K562 (cell line): ENCODE results near the gene AGO4. TPM values are rescaled to one million over a fixed set of nuclear protein-coding genes. Genes with fewer than 3 reads are reported as not detected.
"Not testable (repeated sequence)": the region's sequence is repeated elsewhere in the genome, so short reads cannot be mapped to it uniquely, and the experiment has no call there.

Source experiments
- ATAC-seq: fragments of 200-7000 bp; cut with Tn5 transposase; 3 replicates; pipeline ENCODE4 v1.9.1; 2020; ENCODE audit warnings: moderate library complexity
- BruUV-seq: library from RNA; stranded (reverse); fragments of 400-500 nt; replicated peaks from 2 replicates; lab custom pipeline; 2021; lab: Mats Ljungman, UMichigan
- CTCF ChIA-PET: fragments of 300-600 bp; formaldehyde crosslinking; extraction: SDS; loops from one replicate; lab custom pipeline; 2021; ENCODE audit warnings: low intra/inter-chr PET ratio; lab: Yijun Ruan, JAX
- POLR2A ChIA-PET: fragments of 300-600, 350-650 bp; sonication (Branson Sonifier 250); formaldehyde crosslinking; extraction: SDS; loops from one replicate; lab custom pipeline; 2021; ENCODE audit warnings: antibody characterized with exemption, inconsistent platforms; lab: Yijun Ruan, JAX
- DNase-seq, 4 experiments: peaks; one replicate each; pipeline versions ENCODE4 v3.0.0 to v3.0.0-alpha.2; 2011 to 2018; ENCODE audit warnings: low spot score in 3 of 4, mixed read lengths in 3 of 4; ENCODE audit errors: extremely low read depth in 1 of 4
- FAIRE-seq: peaks from 2 replicates; lab custom pipeline; 2011; peaks lifted over from hg19 to GRCh38; lab: Jason Lieb, UNC
- H2AFZ ChIP-seq: 2 replicates; pipeline ENCODE4 v1.6.0; 2011; ENCODE audit warnings: low read depth, low read length, control low read depth, inconsistent platforms
- H3K27ac ChIP-seq: fragments of 200-600 bp; 3 replicates; pipeline ENCODE4 v1.8.0; 2011; ENCODE audit warnings: low read depth, mild to moderate bottlenecking, control low read depth, inconsistent platforms, low read length, moderate library complexity, mixed read lengths; ENCODE audit errors: extremely low read depth
- H3K27me3 ChIP-seq, 2 experiments: fragments of 300-600 bp in 1 of 2; 2 replicates in 1 of 2; 3 replicates in 1 of 2; pipeline versions ENCODE4 v1.6.0 to v1.8.0; 2011; ENCODE audit warnings: inconsistent platforms in 2 of 2, low read length in 2 of 2, mild to moderate bottlenecking in 1 of 2, mixed read lengths in 1 of 2, moderate library complexity in 1 of 2; ENCODE audit not compliant: control insufficient read depth in 2 of 2, insufficient read depth in 2 of 2
- H3K36me3 ChIP-seq: fragments of 300-600 bp; 3 replicates; pipeline ENCODE4 v1.8.0; 2011; ENCODE audit warnings: mild to moderate bottlenecking, low read length, inconsistent platforms; ENCODE audit not compliant: control insufficient read depth, insufficient read depth
- H3K4me1 ChIP-seq, 2 experiments: fragments of 200-600 bp in 1 of 2; replicated peaks in 1 of 2; 2 replicates in 1 of 2; 3 replicates in 1 of 2; pipeline versions ENCODE4 v1.5.1 to v1.8.0; 2011; ENCODE audit warnings: inconsistent platforms in 2 of 2, low read length in 2 of 2, mild to moderate bottlenecking in 1 of 2, mixed read lengths in 1 of 2, moderate library complexity in 1 of 2; ENCODE audit not compliant: control insufficient read depth in 2 of 2, insufficient read depth in 2 of 2
- H3K4me2 ChIP-seq: 2 replicates; pipeline ENCODE4 v1.6.1; 2011; ENCODE audit warnings: low read length, control low read depth, inconsistent platforms, mixed read lengths; ENCODE audit not compliant: insufficient read depth
- H3K4me3 ChIP-seq: fragments of 200-600 bp; sonication (generic), shearing (Covaris generic); 2 replicates; pipeline ENCODE4 v1.5.1; 2016; ENCODE audit warnings: control low read depth, inconsistent platforms
- H3K79me2 ChIP-seq: fragments of 200-600 bp; 3 replicates; pipeline ENCODE4 v1.8.0; 2011; ENCODE audit warnings: low read length, inconsistent platforms; ENCODE audit not compliant: control insufficient read depth, insufficient read depth
- H3K9ac ChIP-seq, 2 experiments: 2 replicates each; pipeline versions ENCODE4 v1.6.0 to v1.6.1; 2011; ENCODE audit warnings: low read depth in 2 of 2, low read length in 2 of 2, control low read depth in 1 of 2, inconsistent platforms in 1 of 2, mild to moderate bottlenecking in 1 of 2, mixed read lengths in 1 of 2; ENCODE audit not compliant: insufficient read depth in 1 of 2
- H3K9me1 ChIP-seq: one replicate; pipeline ENCODE4 v1.6.0; 2011; ENCODE audit warnings: inconsistent platforms, mild to moderate bottlenecking, low read length, moderate library complexity; ENCODE audit not compliant: control insufficient read depth, insufficient read depth
- H3K9me3 ChIP-seq: replicated peaks from 2 replicates; pipeline ENCODE4 v1.5.1; 2011; ENCODE audit warnings: low read depth, low read length, inconsistent platforms; ENCODE audit not compliant: control insufficient read depth, insufficient read depth
- H4K20me1 ChIP-seq: replicated peaks from 2 replicates; pipeline ENCODE4 v1.6.1; 2011; ENCODE audit warnings: low read length, inconsistent platforms, mixed read lengths; ENCODE audit not compliant: control insufficient read depth, insufficient read depth
- NR2F6 ChIP-seq: fragments of 450-650 bp; formaldehyde crosslinking; IDR thresholded peaks from 2 replicates; pipeline ENCODE4 v1.4.0; 2020; ENCODE audit warnings: mild to moderate bottlenecking
- RNF2 ChIP-seq: sonication (generic); IDR thresholded peaks from 2 replicates; pipeline ENCODE4 v1.6.1; 2016
- SPI1 ChIP-seq: IDR thresholded peaks from 2 replicates; pipeline ENCODE4 v1.6.1; 2011; ENCODE audit warnings: low read depth, low read length, control low read depth, borderline replicate concordance
- ZNF224 ChIP-seq: sonication (generic); formaldehyde crosslinking; IDR thresholded peaks from 2 replicates; pipeline ENCODE4 v1.8.0; 2022; ENCODE audit warnings: mild to moderate bottlenecking, missing genetic modification reagents
- WGBS: fragments of 100-300 bp; shearing (Covaris generic); methylation state at CpG from one replicate; pipeline ENCODE4 v1.1.6; 2016; ENCODE audit warnings: low coverage, mixed read lengths; ENCODE audit not compliant: insufficient coverage; ENCODE audit errors: missing lambda C conversion rate; 5-methylcytosine and 5-hydroxymethylcytosine counted together
- in situ Hi-C: fragments of 300-500 bp; cut with MboI; formaldehyde crosslinking; loops from 4 replicates; pipeline ENCODE4 v1.15.0; 2018; ENCODE audit warnings: inconsistent platforms, mixed read lengths
- intact Hi-C: fragments of 100-400 bp; cut with micrococcal nuclease; formaldehyde crosslinking; loops from 2 replicates; pipeline ENCODE4 v1.14.2; 2022
- polyA plus RNA-seq, 8 experiments: library from polyadenylated mRNA; depleted of rRNA in 4 of 8; stranded (reverse) in 5 of 8; unstranded in 3 of 8; fragments of >200 nt; fragmentation: Nextera tagmentation in 2 of 8; fragmentation: Illumina TruSeq in 1 of 8; extraction: Ambion mirVana in 2 of 8; extraction: Trizol in 1 of 8; gene quantifications; 2 replicates each; pipeline versions ENCODE4 v1.2.1 to v1.2.3, GENCODE V29; 2011 to 2014; ENCODE audit warnings: inconsistent platforms in 1 of 8, missing spikeins in 1 of 8
- total RNA-seq, 7 experiments: library from RNA; depleted of rRNA in 6 of 7; stranded (reverse); fragments of >200 nt in 6 of 7; fragmentation: Illumina TruSeq in 2 of 7; extraction: Trizol in 2 of 7; gene quantifications; 2 replicates each; pipeline versions ENCODE4 v1.2.1 to v1.2.3, GENCODE V29; 2011 to 2021; ENCODE audit warnings: low replicate concordance in 1 of 7

AGO4 gene
- total and polyA plus RNA-seq, 9 of the 15 experiments (the other 6 are each of a cell fraction or from before 2014, with no cell fraction given) = 1.3 to 10.5 (median 6.5) TPM

- Histone ChIP-seq H2AFZ (0 out of 2 replicates have a peak overlapping the region, but pooled peaks have one; percentile 26), H3K79me2 (no peaks in the 10 kb centered on the region), H3K27ac (no peak overlapping the region), H4K20me1 (no peaks in the 10 kb centered on the region), H3K36me3 (no peaks in the 10 kb centered on the region), H3K4me1 (no peaks in the 10 kb centered on the region; a peak in 2 of 5 replicates), H3K4me2 (no peak overlapping the region), H3K27me3 (no peaks in the 10 kb centered on the region), H3K9me3 (no peaks in the 10 kb centered on the region), H3K9me1 (no peaks in the 10 kb centered on the region), H3K9ac (no peak overlapping the region), H3K4me3 (no peak overlapping the region)
- no peak for ATAC-seq
- POLR2A ChIA-PET = interaction anchor here (0.7 kb wide), 1 partner anchor 12 kb away, joined by 5 read pairs; no protein-coding TSS in a partner anchor
- no peak for DNase-seq
- no TSS peak for BruUV-seq
- WGBS = 15% methylated on average over 5 of the region's 5 CpGs
- no peak for FAIRE-seq
- TF ChIP-seq RNF2 (no peak), ZNF224 (CRISPR knock-in tag) (no peak), NR2F6 (CRISPR knock-in tag) (no peak), SPI1 (peak; percentile 3; the same call in 1 of the 2 replicates)
- CTCF ChIA-PET = no interaction called here
- in situ Hi-C loops (no loop called here), intact Hi-C loops (no loop called here)
These were observed 10.4 kb upstream of the AGO4 start for GRCh38 chr1:35797380-35797779.

DNA sequence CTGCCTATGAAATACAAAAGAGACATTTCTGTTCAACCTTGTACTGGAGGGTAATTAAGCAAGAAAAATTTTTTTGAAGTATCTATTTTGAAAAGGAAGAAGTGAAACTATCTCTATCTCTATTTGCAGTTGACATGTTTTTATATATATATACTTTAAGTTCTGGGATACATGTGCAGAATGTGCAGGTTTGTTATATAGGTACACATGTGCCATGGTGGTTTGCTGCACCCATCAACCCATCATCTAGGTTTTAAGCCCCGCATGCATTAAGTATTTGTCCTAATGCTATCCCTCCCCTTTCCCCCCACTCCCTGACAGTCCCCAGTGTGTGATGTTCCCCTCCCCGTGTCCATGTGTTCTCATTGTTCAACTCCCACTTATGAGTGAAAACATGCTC lies 9.8 kb upstream of the AGO4 start:
- DNase-seq, in situ Hi-C loops, H3K9ac ChIP-seq, H4K20me1 ChIP-seq, H3K4me2 ChIP-seq, BruUV-seq, H3K79me2 ChIP-seq, H3K27ac ChIP-seq, intact Hi-C loops, H3K4me3 ChIP-seq, H2AFZ ChIP-seq, H3K9me1 ChIP-seq, H3K4me1 ChIP-seq, H3K36me3 ChIP-seq, FAIRE-seq, ATAC-seq, H3K27me3 ChIP-seq, H3K9me3 ChIP-seq, CTCF ChIA-PET: not testable (repeated sequence)
- POLR2A ChIA-PET = interaction anchor here (0.6 kb wide), 1 partner anchor 28 kb away, joined by 3 read pairs; no protein-coding TSS in a partner anchor
- WGBS = 18% methylated on average over 2 of the region's 2 CpGs
